ENCODE data around the gene OOSP4A.

GRCh38 chr11:59960502-59961381, 3.1 kb upstream of the OOSP4A start:
- no peak for TF ChIP-seq TP53 (CRISPR knock-in tag; conservative IDR thresholded peaks at IDR 0.05)
- no peak for TF ChIP-seq HINFP (CRISPR knock-in tag; IDR thresholded peaks at IDR 0.05; ENCODE audit: low read depth)
- no peak for TF ChIP-seq GABPA (IDR thresholded peaks at IDR 0.05; ENCODE audit: low read depth, low read length)
- TF ChIP-seq GABPA (CRISPR knock-in tag; IDR thresholded peaks at IDR 0.05; ENCODE audit: low read depth): no peak
- TF ChIP-seq SAP130 (CRISPR knock-in tag; IDR thresholded peaks at IDR 0.05; ENCODE audit: low read depth): no peak
- TF ChIP-seq JUN (CRISPR knock-in tag; IDR thresholded peaks at IDR 0.05): no peak
- no peak for TF ChIP-seq FOXM1 (CRISPR knock-in tag; IDR thresholded peaks at IDR 0.05)
- TF ChIP-seq DPF2 (CRISPR knock-in tag; IDR thresholded peaks at IDR 0.05; ENCODE audit: borderline replicate concordance, low read depth): no peak
- no peak for TF ChIP-seq DMAP1 (CRISPR knock-in tag; IDR thresholded peaks at IDR 0.05)
- no peak for TF ChIP-seq BHLHE40 (IDR thresholded peaks at IDR 0.05; ENCODE audit: low read length)
- no peak for TF ChIP-seq NCOA1 (CRISPR knock-in tag; IDR thresholded peaks at IDR 0.05)
- TF ChIP-seq ZNF644 (CRISPR knock-in tag; IDR thresholded peaks at IDR 0.05; ENCODE audit: low read depth): no peak
- no peak for TF ChIP-seq KLF15 (CRISPR knock-in tag; IDR thresholded peaks at IDR 0.05; ENCODE audit: borderline replicate concordance)
- no peak for TF ChIP-seq ZNF703 (CRISPR knock-in tag; IDR thresholded peaks at IDR 0.05; ENCODE audit: borderline replicate concordance)
- TF ChIP-seq HOXA5 (CRISPR knock-in tag; IDR thresholded peaks at IDR 0.05): no peak
